ENCODE results near the gene RRBP1. TPM values are rescaled to one million over a fixed set of nuclear protein-coding genes. Genes with fewer than 3 reads are reported as not detected.

RRBP1 gene
- total RNA-seq, 1 experiment from 2014 or later: 3.7 TPM

DNA sequence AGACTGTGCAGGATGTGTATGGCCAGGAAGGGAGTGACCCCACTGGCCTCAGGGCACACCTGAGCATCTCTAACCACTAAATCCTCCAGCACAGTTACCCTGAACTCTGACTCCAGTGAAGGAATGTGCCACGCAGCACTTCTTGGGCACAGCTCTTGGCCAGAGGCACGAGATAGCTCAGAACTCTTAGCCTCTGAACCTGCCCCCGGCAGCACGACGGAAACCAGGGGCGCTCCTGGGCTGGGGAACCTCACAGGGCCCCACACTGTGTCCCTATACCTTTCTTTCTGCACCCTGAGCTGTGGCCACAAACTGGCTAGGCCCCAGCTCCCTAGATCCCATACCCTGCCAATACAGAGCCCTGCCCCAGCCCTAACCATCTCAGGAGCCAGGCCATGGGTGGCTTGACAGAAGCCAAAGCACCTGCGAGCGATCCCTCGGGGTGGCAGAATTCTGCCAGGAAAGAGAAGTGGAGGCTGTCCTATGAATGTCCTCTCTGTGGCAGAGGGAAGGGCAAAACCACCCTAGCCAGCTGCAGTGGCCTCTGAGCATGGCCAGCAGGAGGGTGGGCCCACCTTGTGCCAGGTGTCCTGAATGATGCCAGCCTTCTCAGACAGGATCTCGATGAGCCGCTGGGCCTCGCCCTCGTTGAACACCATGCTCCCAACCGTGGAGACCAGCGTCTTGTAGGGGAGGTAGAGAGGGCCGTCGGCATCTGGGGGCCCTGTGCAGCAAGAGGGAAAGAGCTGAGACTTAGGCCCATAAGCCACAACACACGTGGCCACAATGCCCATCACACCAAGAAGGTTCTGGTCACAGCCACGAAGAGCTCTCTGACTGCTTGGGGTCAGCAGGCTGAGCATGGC lies 39.4 kb downstream of the RRBP1 start:
- Histone ChIP-seq H4K20me1 (ENCODE audit: insufficient read depth, low read depth, low read length) (peaks cover 9% of the 10 kb centered on the region; the same call in 1 of the 2 replicates), H3K27ac (ENCODE audit: low read length) (no peak overlapping the region)

GRCh38 chr20:17641993-17642392 lies 40.0 kb downstream of the RRBP1 start:
- no peak overlapping the region for H2AFZ ChIP-seq (ENCODE audit: low read length)
- DNase-seq: no peak
- H3K9ac ChIP-seq (ENCODE audit: low read length): no peak overlapping the region
- no peaks in the 10 kb centered on the region for H3K79me2 ChIP-seq (ENCODE audit: low read length)
- peaks cover 4% of the 10 kb centered on the region; the same call in 1 of the 2 replicates for H4K20me1 ChIP-seq (ENCODE audit: insufficient read depth, low read depth, low read length)
- H3K9me3 ChIP-seq (ENCODE audit: low read length): no peaks in the 10 kb centered on the region
- no peaks in the 10 kb centered on the region for H3K27me3 ChIP-seq (ENCODE audit: low read length)
- H3K9me2 ChIP-seq (replicated peaks; ENCODE audit: insufficient read depth, low read length): no peaks in the 10 kb centered on the region
- no peak overlapping the region for H3K27ac ChIP-seq (ENCODE audit: low read length)
- no peak overlapping the region for H3K4me2 ChIP-seq (ENCODE audit: low read depth, low read length, poor library complexity, severe bottlenecking)
- no peaks in the 10 kb centered on the region for H3K4me1 ChIP-seq (ENCODE audit: low read length)
- no peak overlapping the region for H3K4me3 ChIP-seq (ENCODE audit: low read length)
- H3K36me3 ChIP-seq (ENCODE audit: insufficient read depth, low read length): no peaks in the 10 kb centered on the region

More for the DNA sequence above, 39.4 kb downstream of the RRBP1 start:
- Histone ChIP-seq H3K4me2 (ENCODE audit: low read depth, low read length, poor library complexity, severe bottlenecking) (no peak overlapping the region), H3K9me3 (ENCODE audit: low read length) (no peaks in the 10 kb centered on the region), H3K79me2 (ENCODE audit: low read length) (no peaks in the 10 kb centered on the region), H3K4me1 (ENCODE audit: low read length) (no peaks in the 10 kb centered on the region), H2AFZ (ENCODE audit: low read length) (no peak overlapping the region), H3K9ac (ENCODE audit: low read length) (no peak overlapping the region), H3K9me2 (replicated peaks; ENCODE audit: insufficient read depth, low read length) (no peaks in the 10 kb centered on the region), H3K36me3 (ENCODE audit: insufficient read depth, low read length) (no peaks in the 10 kb centered on the region), H3K4me3 (ENCODE audit: low read length) (no peak overlapping the region), H3K27me3 (ENCODE audit: low read length) (no peaks in the 10 kb centered on the region)
- DNase-seq: no peak

GRCh38 chr20:17641520-17641964 lies 40.5 kb downstream of the RRBP1 start:
- no peak overlapping the region for H3K27ac ChIP-seq (ENCODE audit: low read length)
- no peaks in the 10 kb centered on the region for H3K9me3 ChIP-seq (ENCODE audit: low read length)
- H3K27me3 ChIP-seq (ENCODE audit: low read length): no peaks in the 10 kb centered on the region
- no peak overlapping the region for H3K9ac ChIP-seq (ENCODE audit: low read length)
- no peak overlapping the region for H2AFZ ChIP-seq (ENCODE audit: low read length)
- H3K4me1 ChIP-seq (ENCODE audit: low read length): no peaks in the 10 kb centered on the region
- no peaks in the 10 kb centered on the region for H3K36me3 ChIP-seq (ENCODE audit: insufficient read depth, low read length)
- H3K4me3 ChIP-seq (ENCODE audit: low read length): no peak overlapping the region
- H3K79me2 ChIP-seq (ENCODE audit: low read length): no peaks in the 10 kb centered on the region
- no peaks in the 10 kb centered on the region for H3K9me2 ChIP-seq (replicated peaks; ENCODE audit: insufficient read depth, low read length)
- no peak for DNase-seq
- H4K20me1 ChIP-seq (ENCODE audit: insufficient read depth, low read depth, low read length): no peaks in the 10 kb centered on the region; the same call in 1 of the 2 replicates
- no peak overlapping the region for H3K4me2 ChIP-seq (ENCODE audit: low read depth, low read length, poor library complexity, severe bottlenecking)

DNA sequence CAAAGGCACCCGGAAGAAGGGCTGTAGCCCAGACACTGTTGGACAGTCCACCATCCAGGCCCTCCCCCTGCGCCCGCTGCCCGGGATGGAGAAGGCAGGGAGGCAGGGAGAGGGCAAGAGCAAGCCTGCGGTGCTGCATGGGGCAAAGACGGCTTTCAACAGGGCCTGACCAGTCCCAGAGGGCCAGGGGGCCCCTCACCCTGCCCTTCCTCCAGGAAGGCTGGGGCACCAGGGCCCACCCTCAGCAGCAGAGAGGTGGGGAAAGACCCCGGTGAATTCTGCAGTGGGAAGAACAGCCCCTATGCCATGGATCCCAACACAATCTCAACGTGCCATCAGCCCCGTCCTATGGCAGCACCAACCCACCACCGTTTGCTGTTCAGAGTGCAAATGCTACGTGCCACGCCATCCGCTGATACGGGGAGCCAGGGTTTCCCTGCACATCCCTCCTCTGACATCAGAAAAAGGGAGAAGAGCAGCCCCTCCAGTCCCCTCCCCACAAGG lies 41.1 kb downstream of the RRBP1 start:
- Histone ChIP-seq H2AFZ (ENCODE audit: low read length) (no peak overlapping the region), H3K36me3 (ENCODE audit: insufficient read depth, low read length) (no peaks in the 10 kb centered on the region), H3K27me3 (ENCODE audit: low read length) (no peaks in the 10 kb centered on the region), H3K4me1 (ENCODE audit: low read length) (no peaks in the 10 kb centered on the region), H3K4me2 (ENCODE audit: low read depth, low read length, poor library complexity, severe bottlenecking) (no peak overlapping the region), H3K9ac (ENCODE audit: low read length) (no peak overlapping the region), H3K4me3 (ENCODE audit: low read length) (no peak overlapping the region), H3K9me3 (ENCODE audit: low read length) (no peaks in the 10 kb centered on the region), H3K79me2 (ENCODE audit: low read length) (no peaks in the 10 kb centered on the region), H3K27ac (ENCODE audit: low read length) (no peak overlapping the region), H3K9me2 (replicated peaks; ENCODE audit: insufficient read depth, low read length) (no peaks in the 10 kb centered on the region), H4K20me1 (ENCODE audit: insufficient read depth, low read depth, low read length) (no peaks in the 10 kb centered on the region; the same call in 1 of the 2 replicates)
- DNase-seq: no peak

- Histone ChIP-seq H3K9me2 (replicated peaks; ENCODE audit: insufficient read depth, low read length) (no peaks in the 10 kb centered on the region), H3K4me3 (ENCODE audit: low read length) (no peak overlapping the region), H3K27me3 (ENCODE audit: low read length) (no peaks in the 10 kb centered on the region), H2AFZ (ENCODE audit: low read length) (no peak overlapping the region), H3K4me1 (ENCODE audit: low read length) (no peaks in the 10 kb centered on the region), H3K27ac (ENCODE audit: low read length) (no peak overlapping the region), H3K36me3 (ENCODE audit: insufficient read depth, low read length) (no peaks in the 10 kb centered on the region), H3K9me3 (ENCODE audit: low read length) (no peaks in the 10 kb centered on the region), H4K20me1 (ENCODE audit: insufficient read depth, low read depth, low read length) (no peaks in the 10 kb centered on the region; the same call in 1 of the 2 replicates), H3K4me2 (ENCODE audit: low read depth, low read length, poor library complexity, severe bottlenecking) (no peak overlapping the region), H3K79me2 (ENCODE audit: low read length) (no peaks in the 10 kb centered on the region), H3K9ac (ENCODE audit: low read length) (no peak overlapping the region)
- no peak for DNase-seq
Observed at GRCh38 chr20:17640146-17640874, 41.7 kb downstream of the RRBP1 start.

GRCh38 chr20:17638835-17639407 lies 43.1 kb downstream of the RRBP1 start:
- Histone ChIP-seq H3K4me2 (ENCODE audit: low read depth, low read length, poor library complexity, severe bottlenecking) (no peak overlapping the region), H3K9me3 (ENCODE audit: low read length) (no peaks in the 10 kb centered on the region), H2AFZ (ENCODE audit: low read length) (no peak overlapping the region), H3K4me1 (ENCODE audit: low read length) (no peaks in the 10 kb centered on the region), H3K9ac (ENCODE audit: low read length) (no peak overlapping the region), H3K36me3 (ENCODE audit: insufficient read depth, low read length) (no peaks in the 10 kb centered on the region), H3K27me3 (ENCODE audit: low read length) (no peaks in the 10 kb centered on the region), H4K20me1 (ENCODE audit: insufficient read depth, low read depth, low read length) (no peaks in the 10 kb centered on the region), H3K79me2 (ENCODE audit: low read length) (no peaks in the 10 kb centered on the region), H3K27ac (ENCODE audit: low read length) (no peak overlapping the region), H3K9me2 (replicated peaks; ENCODE audit: insufficient read depth, low read length) (no peaks in the 10 kb centered on the region), H3K4me3 (ENCODE audit: low read length) (no peak overlapping the region)
- DNase-seq: no peak

- H2AFZ ChIP-seq (ENCODE audit: low read length): no peak overlapping the region
Observed at GRCh38 chr20:17637985-17638640, 43.9 kb downstream of the RRBP1 start.

More at GRCh38 chr20:17637985-17638640, 43.9 kb downstream of the RRBP1 start:
- Histone ChIP-seq H3K9me2 (replicated peaks; ENCODE audit: insufficient read depth, low read length) (no peaks in the 10 kb centered on the region), H3K4me2 (ENCODE audit: low read depth, low read length, poor library complexity, severe bottlenecking) (no peak overlapping the region), H3K9ac (ENCODE audit: low read length) (no peak overlapping the region), H3K79me2 (ENCODE audit: low read length) (no peaks in the 10 kb centered on the region), H3K4me1 (ENCODE audit: low read length) (no peaks in the 10 kb centered on the region), H3K36me3 (ENCODE audit: insufficient read depth, low read length) (no peaks in the 10 kb centered on the region), H3K27ac (ENCODE audit: low read length) (no peak overlapping the region), H4K20me1 (ENCODE audit: insufficient read depth, low read depth, low read length) (no peaks in the 10 kb centered on the region), H3K9me3 (ENCODE audit: low read length) (no peaks in the 10 kb centered on the region), H3K27me3 (ENCODE audit: low read length) (no peaks in the 10 kb centered on the region), H3K4me3 (ENCODE audit: low read length) (no peak overlapping the region)
- DNase-seq: no peak

Data from Karpas-422 (cell line).